Neural cell (in vitro differentiated cells): ENCODE data around the gene ADPRHL1. TPM values are rescaled to one million over a fixed set of nuclear protein-coding genes. Genes with fewer than 3 reads are reported as not detected.
"Not testable (repeated sequence)": the region's sequence is repeated elsewhere in the genome, so short reads cannot be mapped to it uniquely, and the experiment has no call there.

Source experiments
- H2AFZ ChIP-seq: fragments of 200-600, 300-800 bp; sonication (generic), shearing (Covaris generic); 2 replicates; pipeline ENCODE4 v1.6.0; 2014; ENCODE audit warnings: low read depth, mild to moderate bottlenecking, antibody characterized with exemption, low read length, moderate library complexity
- H3F3A ChIP-seq: fragments of 200-600 bp; shearing (Covaris generic); 2 replicates; pipeline ENCODE4 v1.6.1; 2016; ENCODE audit warnings: mild to moderate bottlenecking, moderate library complexity, mixed read lengths, antibody characterized with exemption, low read length; ENCODE audit not compliant: insufficient read depth, poor library complexity, severe bottlenecking
- H3K27ac ChIP-seq: fragments of 200-600, 300-800 bp; sonication (generic), shearing (Covaris generic); 2 replicates; pipeline ENCODE4 v1.5.1; 2014; ENCODE audit warnings: mild to moderate bottlenecking, low read length, moderate library complexity
- H3K27me3 ChIP-seq: fragments of 300-800, 200-600 bp; sonication (generic), shearing (Covaris generic); 2 replicates; pipeline ENCODE4 v1.6.0; 2014; ENCODE audit warnings: mild to moderate bottlenecking, low read depth, low read length, moderate library complexity; ENCODE audit not compliant: insufficient read depth
- H3K36me3 ChIP-seq: fragments of 300-800, 200-600 bp; sonication (generic), shearing (Covaris generic); 2 replicates; pipeline ENCODE4 v1.5.1; 2014; ENCODE audit warnings: mild to moderate bottlenecking, antibody characterized with exemption, low read length, moderate library complexity; ENCODE audit not compliant: insufficient read depth
- H3K4me2 ChIP-seq: fragments of 300-800, 200-600 bp; sonication (generic), shearing (Covaris generic); 2 replicates; pipeline ENCODE4 v1.6.0; 2014; ENCODE audit warnings: mild to moderate bottlenecking, low read length
- H3K4me3 ChIP-seq: fragments of 300-800, 200-600 bp; sonication (generic), shearing (Covaris generic); 2 replicates; pipeline ENCODE4 v1.5.1; 2014; ENCODE audit warnings: mild to moderate bottlenecking, low read length, moderate library complexity
- H3K79me2 ChIP-seq: fragments of 200-600 bp; shearing (Covaris generic); replicated peaks from 2 replicates; pipeline ENCODE4 v1.6.0; 2014; ENCODE audit warnings: mild to moderate bottlenecking, low read length, moderate library complexity; ENCODE audit not compliant: insufficient read depth
- H3K9ac ChIP-seq: fragments of 300-800, 200-600 bp; sonication (generic), shearing (Covaris generic); 2 replicates; pipeline ENCODE4 v1.6.1; 2016; ENCODE audit warnings: mild to moderate bottlenecking, low read length, mixed read lengths
- H3K9me2 ChIP-seq: fragments of 200-600 bp; shearing (Covaris generic); 2 replicates; pipeline ENCODE4 v1.6.1; 2016; ENCODE audit warnings: mild to moderate bottlenecking, low read length, mixed read lengths; ENCODE audit not compliant: insufficient read depth
- H3K9me3 ChIP-seq: fragments of 200-600, 300-800 bp; sonication (generic), shearing (Covaris generic); 2 replicates; pipeline ENCODE4 v1.6.1; 2016; ENCODE audit warnings: mild to moderate bottlenecking, mixed run types, low read length, moderate library complexity, mixed read lengths
- H4K20me1 ChIP-seq: fragments of 200-600 bp; shearing (Covaris generic); 2 replicates; pipeline ENCODE4 v1.6.1; 2016; ENCODE audit warnings: mild to moderate bottlenecking, mixed run types; ENCODE audit not compliant: insufficient read depth
- EP300 ChIP-seq: fragments of 450-650 bp; conservative IDR thresholded peaks from 2 replicates; pipeline ENCODE4 v1.6.1; 2014; ENCODE audit warnings: antibody characterized with exemption, mild to moderate bottlenecking, moderate library complexity; ENCODE audit not compliant: poor library complexity, severe bottlenecking
- EZH2 ChIP-seq: fragments of 200-600, 300-800 bp; shearing (Covaris generic), sonication (generic); IDR thresholded peaks from 2 replicates; pipeline ENCODE4 v1.6.1; 2014; ENCODE audit warnings: antibody characterized with exemption, low read length, borderline replicate concordance, mild to moderate bottlenecking; ENCODE audit not compliant: insufficient read depth, poor library complexity, severe bottlenecking
- MXI1 ChIP-seq: fragments of 450-650 bp; conservative IDR thresholded peaks from 2 replicates; pipeline ENCODE4 v1.6.1; 2014; ENCODE audit warnings: antibody characterized with exemption, mild to moderate bottlenecking; ENCODE audit not compliant: poor library complexity, severe bottlenecking
- POLR2AphosphoS5 ChIP-seq: IDR thresholded peaks from 2 replicates; pipeline ENCODE4 v1.6.1; 2012
- RAD21 ChIP-seq: fragments of 450-650 bp; conservative IDR thresholded peaks from 2 replicates; pipeline ENCODE4 v1.6.1; 2014; ENCODE audit warnings: antibody characterized with exemption, mild to moderate bottlenecking, moderate library complexity
- SMC3 ChIP-seq: fragments of 450-650 bp; conservative IDR thresholded peaks from 2 replicates; pipeline ENCODE4 v1.6.1; 2014; ENCODE audit warnings: antibody characterized with exemption, mild to moderate bottlenecking, moderate library complexity; ENCODE audit not compliant: poor library complexity
- TAF1 ChIP-seq: IDR thresholded peaks from 2 replicates; pipeline ENCODE4 v1.6.1; 2012; ENCODE audit warnings: low read depth
- polyA plus RNA-seq: library from polyadenylated mRNA; depleted of rRNA; stranded (reverse); fragments of >200 nt; gene quantifications from 2 replicates; pipeline ENCODE4 v1.2.3, GENCODE V29; 2014
- TF ChIP-seq, protein P1 (sequence below): fragments of 450-650 bp; IDR thresholded peaks from 2 replicates; pipeline ENCODE4 v1.5.1; 2014; ENCODE audit warnings: antibody characterized with exemption, mild to moderate bottlenecking, moderate library complexity; ENCODE audit not compliant: poor library complexity, severe bottlenecking
- TF ChIP-seq, protein P2 (sequence below): IDR thresholded peaks from 2 replicates; pipeline ENCODE4 v1.6.1; 2012; ENCODE audit warnings: borderline replicate concordance

The ADPRHL1 gene
- polyA plus RNA-seq, 1 donor from 2014 or later: 1.1 TPM

DNA sequence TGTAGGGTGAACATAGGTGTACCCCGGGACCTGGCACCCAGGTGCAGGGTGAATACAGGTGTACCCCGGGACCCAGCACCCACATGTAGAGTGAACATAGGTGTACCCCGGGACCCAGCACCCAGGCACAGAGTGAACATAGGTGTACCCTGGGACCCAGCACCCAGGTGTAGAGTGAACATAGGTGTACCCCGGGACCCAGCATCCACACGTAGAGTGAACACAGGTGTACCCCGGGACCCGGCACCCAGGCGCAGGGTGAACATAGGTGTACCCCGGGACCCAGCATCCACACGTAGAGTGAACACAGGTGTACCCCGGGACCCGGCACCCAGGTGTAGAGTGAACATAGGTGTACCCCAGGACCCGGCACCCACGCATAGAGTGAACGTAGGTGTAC is 17.4 kb downstream of the ADPRHL1 start:
- H3K79me2 ChIP-seq, H2AFZ ChIP-seq, H3K4me2 ChIP-seq, H3F3A ChIP-seq, H3K36me3 ChIP-seq, H3K27ac ChIP-seq, H4K20me1 ChIP-seq, H3K27me3 ChIP-seq, H3K4me3 ChIP-seq, H3K9me3 ChIP-seq, H3K9ac ChIP-seq, H3K9me2 ChIP-seq: not testable (repeated sequence)

DNA sequence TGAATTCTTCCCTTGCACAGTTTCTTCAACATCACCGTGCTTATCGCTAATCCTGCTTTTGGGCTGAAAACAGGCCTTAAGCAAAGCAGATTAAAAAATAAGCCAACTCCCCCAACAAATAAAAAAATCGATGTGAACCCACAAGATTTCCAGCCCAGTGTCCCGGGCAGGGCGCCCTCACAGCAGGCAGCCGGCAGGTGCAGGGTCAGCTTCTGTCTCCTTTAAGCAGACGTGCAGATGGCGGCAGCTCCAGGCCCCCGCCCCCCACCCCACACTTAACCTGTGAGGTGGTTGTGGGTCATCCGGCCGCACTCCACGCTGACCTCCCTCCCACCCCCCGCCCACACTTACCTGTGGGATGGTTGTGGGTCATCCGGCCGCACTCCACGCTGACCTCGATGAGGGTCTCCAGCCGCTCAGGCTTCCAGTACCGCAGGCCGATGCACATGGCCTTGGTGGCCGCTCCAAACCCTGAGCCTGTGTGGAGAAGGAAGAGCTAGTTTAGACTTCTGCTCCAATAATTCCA is 19.8 kb downstream of the ADPRHL1 start:
- Histone ChIP-seq H3K9ac (no peak overlapping the region), H4K20me1 (no peaks in the 10 kb centered on the region), H3K79me2 (no peaks in the 10 kb centered on the region), H3F3A (no peaks in the 10 kb centered on the region), H3K4me3 (no peak overlapping the region), H3K9me3 (no peaks in the 10 kb centered on the region), H3K9me2 (no peaks in the 10 kb centered on the region), H3K27ac (no peak overlapping the region), H3K4me2 (no peak overlapping the region), H3K27me3 (no peaks in the 10 kb centered on the region), H3K36me3 (no peaks in the 10 kb centered on the region), H2AFZ (no peak overlapping the region)
- TF ChIP-seq POLR2AphosphoS5 (no peak), EZH2 (no peak), RAD21 (no peak), SMC3 (no peak), MXI1 (no peak), TAF1 (no peak)
- TF ChIP-seq, protein P1, sequence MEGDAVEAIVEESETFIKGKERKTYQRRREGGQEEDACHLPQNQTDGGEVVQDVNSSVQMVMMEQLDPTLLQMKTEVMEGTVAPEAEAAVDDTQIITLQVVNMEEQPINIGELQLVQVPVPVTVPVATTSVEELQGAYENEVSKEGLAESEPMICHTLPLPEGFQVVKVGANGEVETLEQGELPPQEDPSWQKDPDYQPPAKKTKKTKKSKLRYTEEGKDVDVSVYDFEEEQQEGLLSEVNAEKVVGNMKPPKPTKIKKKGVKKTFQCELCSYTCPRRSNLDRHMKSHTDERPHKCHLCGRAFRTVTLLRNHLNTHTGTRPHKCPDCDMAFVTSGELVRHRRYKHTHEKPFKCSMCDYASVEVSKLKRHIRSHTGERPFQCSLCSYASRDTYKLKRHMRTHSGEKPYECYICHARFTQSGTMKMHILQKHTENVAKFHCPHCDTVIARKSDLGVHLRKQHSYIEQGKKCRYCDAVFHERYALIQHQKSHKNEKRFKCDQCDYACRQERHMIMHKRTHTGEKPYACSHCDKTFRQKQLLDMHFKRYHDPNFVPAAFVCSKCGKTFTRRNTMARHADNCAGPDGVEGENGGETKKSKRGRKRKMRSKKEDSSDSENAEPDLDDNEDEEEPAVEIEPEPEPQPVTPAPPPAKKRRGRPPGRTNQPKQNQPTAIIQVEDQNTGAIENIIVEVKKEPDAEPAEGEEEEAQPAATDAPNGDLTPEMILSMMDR: no peak

DNA sequence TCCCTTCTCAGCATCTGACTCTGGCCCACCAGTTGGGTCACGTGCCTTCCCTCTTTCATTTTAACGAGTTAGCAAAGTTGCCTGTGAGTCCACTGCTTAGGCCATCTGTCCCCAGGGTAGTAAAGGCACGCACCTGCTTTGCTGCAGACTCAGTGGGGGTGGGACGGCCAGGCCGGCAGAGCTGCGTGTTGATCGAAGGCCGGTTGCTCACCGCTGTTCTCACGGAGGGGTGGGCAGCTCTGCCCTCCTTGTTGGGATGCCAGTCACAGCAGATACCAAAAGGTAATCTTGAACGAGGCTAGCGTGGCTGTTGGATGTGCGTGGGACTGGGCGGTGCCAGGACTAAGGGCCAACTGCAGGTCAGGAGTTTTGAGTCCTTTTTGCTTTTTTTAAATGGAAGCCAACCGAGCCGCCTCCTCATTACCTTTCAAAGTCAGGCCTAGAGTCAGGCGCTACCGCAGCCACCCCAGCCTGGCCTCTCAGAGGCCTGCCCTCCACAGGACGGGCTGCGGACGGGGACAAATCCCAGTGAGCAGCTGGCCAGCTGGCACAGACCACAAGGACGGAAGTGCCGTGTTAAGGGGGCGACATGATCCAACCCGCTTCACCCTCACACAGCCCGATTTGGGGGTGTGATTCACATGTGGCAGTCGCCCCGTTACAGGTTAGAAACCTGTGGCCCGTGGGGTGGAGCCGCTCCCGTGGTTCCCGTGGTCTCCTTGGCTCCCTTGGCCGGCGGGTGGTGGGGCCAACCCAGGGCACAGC is 20.6 kb downstream of the ADPRHL1 start:
- H3K36me3 ChIP-seq: no peaks in the 10 kb centered on the region
- TF ChIP-seq TAF1 (no peak), EP300 (no peak), POLR2AphosphoS5 (no peak), RAD21 (no peak), SMC3 (no peak), EZH2 (no peak), MXI1 (no peak)
- TF ChIP-seq, protein P2, sequence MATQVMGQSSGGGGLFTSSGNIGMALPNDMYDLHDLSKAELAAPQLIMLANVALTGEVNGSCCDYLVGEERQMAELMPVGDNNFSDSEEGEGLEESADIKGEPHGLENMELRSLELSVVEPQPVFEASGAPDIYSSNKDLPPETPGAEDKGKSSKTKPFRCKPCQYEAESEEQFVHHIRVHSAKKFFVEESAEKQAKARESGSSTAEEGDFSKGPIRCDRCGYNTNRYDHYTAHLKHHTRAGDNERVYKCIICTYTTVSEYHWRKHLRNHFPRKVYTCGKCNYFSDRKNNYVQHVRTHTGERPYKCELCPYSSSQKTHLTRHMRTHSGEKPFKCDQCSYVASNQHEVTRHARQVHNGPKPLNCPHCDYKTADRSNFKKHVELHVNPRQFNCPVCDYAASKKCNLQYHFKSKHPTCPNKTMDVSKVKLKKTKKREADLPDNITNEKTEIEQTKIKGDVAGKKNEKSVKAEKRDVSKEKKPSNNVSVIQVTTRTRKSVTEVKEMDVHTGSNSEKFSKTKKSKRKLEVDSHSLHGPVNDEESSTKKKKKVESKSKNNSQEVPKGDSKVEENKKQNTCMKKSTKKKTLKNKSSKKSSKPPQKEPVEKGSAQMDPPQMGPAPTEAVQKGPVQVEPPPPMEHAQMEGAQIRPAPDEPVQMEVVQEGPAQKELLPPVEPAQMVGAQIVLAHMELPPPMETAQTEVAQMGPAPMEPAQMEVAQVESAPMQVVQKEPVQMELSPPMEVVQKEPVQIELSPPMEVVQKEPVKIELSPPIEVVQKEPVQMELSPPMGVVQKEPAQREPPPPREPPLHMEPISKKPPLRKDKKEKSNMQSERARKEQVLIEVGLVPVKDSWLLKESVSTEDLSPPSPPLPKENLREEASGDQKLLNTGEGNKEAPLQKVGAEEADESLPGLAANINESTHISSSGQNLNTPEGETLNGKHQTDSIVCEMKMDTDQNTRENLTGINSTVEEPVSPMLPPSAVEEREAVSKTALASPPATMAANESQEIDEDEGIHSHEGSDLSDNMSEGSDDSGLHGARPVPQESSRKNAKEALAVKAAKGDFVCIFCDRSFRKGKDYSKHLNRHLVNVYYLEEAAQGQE: no peak
- TF ChIP-seq, protein P1: no peak
- no peak overlapping the region for H3K27ac ChIP-seq
- no peaks in the 10 kb centered on the region for H3K27me3 ChIP-seq
- H3K4me2 ChIP-seq: no peak overlapping the region
- H3K9ac ChIP-seq: no peak overlapping the region
- H3K9me2 ChIP-seq: no peaks in the 10 kb centered on the region
- no peaks in the 10 kb centered on the region for H4K20me1 ChIP-seq
- no peaks in the 10 kb centered on the region for H3F3A ChIP-seq
- no peaks in the 10 kb centered on the region for H3K9me3 ChIP-seq
- H3K79me2 ChIP-seq: no peaks in the 10 kb centered on the region
- H2AFZ ChIP-seq: no peak overlapping the region
- H3K4me3 ChIP-seq: no peak overlapping the region
